SJSA1 (cell line): ENCODE measurements around the gene SLC35E3. TPM values are rescaled to one million over a fixed set of nuclear protein-coding genes. Genes with fewer than 3 reads are reported as not detected.

Source experiments
- DNase-seq, 2 experiments: peaks; one replicate each; pipeline ENCODE4 v3.0.0-alpha.2; 2015 to 2020; ENCODE audit warnings: low spot score in 2 of 2, low read depth in 1 of 2
- H3K27ac ChIP-seq: fragments of 250-450 bp; sonication (Bioruptor Pico); 2 replicates; pipeline ENCODE4 v1.5.1; 2020; ENCODE audit warnings: mild to moderate bottlenecking, moderate library complexity
- H3K27me3 ChIP-seq: fragments of 250-450 bp; sonication (Bioruptor Pico); replicated peaks from 2 replicates; pipeline ENCODE4 v1.5.1; 2020; ENCODE audit warnings: mild to moderate bottlenecking, moderate library complexity
- H3K36me3 ChIP-seq: fragments of 250-450 bp; sonication (Bioruptor Pico); 2 replicates; pipeline ENCODE4 v1.5.1; 2020; ENCODE audit warnings: mild to moderate bottlenecking
- H3K4me1 ChIP-seq: fragments of 250-450 bp; sonication (Bioruptor Pico); replicated peaks from 2 replicates; pipeline ENCODE4 v1.6.1; 2021; ENCODE audit warnings: mild to moderate bottlenecking
- H3K4me3 ChIP-seq: fragments of 250-450 bp; sonication (Bioruptor Pico); 2 replicates; pipeline ENCODE4 v1.5.1; 2020; ENCODE audit warnings: mild to moderate bottlenecking
- H3K9me3 ChIP-seq: fragments of 250-450 bp; sonication (Bioruptor Pico); replicated peaks from 2 replicates; pipeline ENCODE4 v1.5.1; 2020; ENCODE audit warnings: mild to moderate bottlenecking
- total RNA-seq: library from RNA; depleted of rRNA; stranded (reverse); fragments of >200 nt; shearing (Covaris generic); gene quantifications from 2 replicates; pipeline ENCODE4 v1.2.3, GENCODE V29; 2014; rRNA removed

SLC35E3 gene
- total RNA-seq = 0.63 and 4.9 TPM in 2 replicates

DNA sequence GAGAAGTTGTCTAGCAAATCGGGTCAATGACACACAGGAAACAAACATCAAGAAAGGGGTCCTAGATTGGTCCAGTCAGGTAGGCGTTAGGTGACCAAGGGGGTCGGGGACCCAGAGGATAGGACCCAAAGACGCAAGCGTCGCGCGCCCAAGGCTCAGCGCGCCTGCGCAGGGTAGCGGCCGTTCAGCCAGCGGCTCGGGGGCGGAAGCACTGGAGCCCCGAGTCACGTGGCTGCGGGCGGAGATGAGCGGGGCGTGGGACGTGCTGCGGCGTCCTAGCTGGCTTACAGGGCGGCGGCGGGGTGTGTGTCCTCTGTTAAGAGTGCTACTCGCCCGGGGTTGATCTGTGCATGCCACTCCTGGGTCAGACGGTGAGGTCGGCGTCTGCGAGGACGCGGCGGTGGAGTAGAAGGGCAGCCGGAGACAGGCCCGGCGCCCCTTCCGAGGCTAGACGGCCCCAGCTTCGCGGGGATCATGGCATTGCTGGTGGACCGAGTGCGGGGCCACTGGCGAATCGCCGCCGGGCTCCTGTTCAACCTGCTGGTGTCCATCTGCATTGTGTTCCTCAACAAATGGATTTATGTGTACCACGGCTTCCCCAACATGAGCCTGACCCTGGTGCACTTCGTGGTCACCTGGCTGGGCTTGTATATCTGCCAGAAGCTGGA, at the start of gene SLC35E3:
Gene SLC35E3 (plus strand): TSS at position 273 of the 668 bp plus-strand sequence. CDS start 202 bp downstream, at position 475.
- H3K4me1 ChIP-seq = no peaks in the 10 kb centered on the region
- H3K4me3 ChIP-seq = peak within 1 kb of the TSS; percentile 47
- H3K36me3 ChIP-seq = 0 out of 2 replicates have a peak, but pooled peaks cover 12% of the 10 kb centered on the region
- peak; percentile 82 to 92 for DNase-seq
- H3K27me3 ChIP-seq = peaks cover 4% of the 10 kb centered on the region
- H3K9me3 ChIP-seq = no peaks in the 10 kb centered on the region
- H3K27ac ChIP-seq = peak within 1 kb of the TSS; percentile 15; the same call in 1 of the 2 replicates

DNA sequence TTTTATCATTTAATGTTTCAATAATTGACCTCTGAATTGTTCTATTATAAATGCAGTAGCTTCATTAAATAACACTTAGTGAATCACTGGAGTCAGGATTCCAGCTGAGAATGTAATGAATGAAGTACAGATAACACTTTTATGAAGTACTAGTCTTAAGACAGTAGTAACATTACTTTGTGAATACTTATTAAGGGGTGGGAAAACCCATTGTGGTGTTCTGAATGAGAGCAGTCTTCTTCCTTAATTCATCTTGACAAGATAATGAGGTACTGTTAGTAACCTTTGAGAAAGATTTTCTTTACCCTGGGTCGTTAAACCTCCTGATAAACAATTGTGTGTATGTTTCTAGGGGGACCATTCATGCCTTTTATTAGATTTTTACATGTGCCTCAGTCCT, 46.5 kb upstream of the SLC35E3 start:
- Histone ChIP-seq H3K36me3 (peaks cover 65% of the 10 kb centered on the region), H3K27ac (no peak overlapping the region), H3K9me3 (no peaks in the 10 kb centered on the region), H3K4me1 (no peaks in the 10 kb centered on the region), H3K4me3 (no peak overlapping the region), H3K27me3 (no peaks in the 10 kb centered on the region)
- DNase-seq = no peak

DNA sequence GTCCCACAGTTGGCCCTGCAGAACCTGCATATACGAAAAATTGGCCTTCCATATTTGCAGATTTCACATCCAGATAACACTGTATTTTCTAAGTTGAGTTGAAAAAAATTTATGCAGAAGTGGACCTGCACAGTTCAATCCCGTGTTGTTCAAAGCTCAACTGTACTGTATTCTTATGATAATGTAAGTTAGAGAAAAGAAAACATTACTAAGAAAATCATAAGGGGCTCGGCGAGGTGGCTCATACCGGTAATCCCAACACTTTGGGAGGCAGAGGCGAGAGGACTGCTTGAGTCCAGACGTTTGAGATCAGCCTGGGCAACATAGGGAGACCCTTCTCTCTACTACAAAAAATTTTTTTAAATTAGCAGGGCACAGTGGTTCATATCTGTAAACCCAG, 18.2 kb upstream of the SLC35E3 start:
- H3K9me3 ChIP-seq = no peaks in the 10 kb centered on the region
- no peaks in the 10 kb centered on the region for H3K27me3 ChIP-seq
- H3K36me3 ChIP-seq = peaks cover 53% of the 10 kb centered on the region
- H3K4me3 ChIP-seq = no peak overlapping the region
- no peaks in the 10 kb centered on the region for H3K4me1 ChIP-seq
- no peak overlapping the region for H3K27ac ChIP-seq
- DNase-seq = no peak

- Histone ChIP-seq H3K27me3 (no peaks in the 10 kb centered on the region; the same call in 1 of the 2 replicates), H3K27ac (no peak overlapping the region), H3K4me3 (no peak overlapping the region), H3K36me3 (peaks cover 71% of the 10 kb centered on the region), H3K9me3 (no peaks in the 10 kb centered on the region), H3K4me1 (no peaks in the 10 kb centered on the region; the same call in 1 of the 2 replicates)
- DNase-seq = peak in 1 of 2 experiments; percentile 14
Observed at GRCh38 chr12:68733661-68734071, 12.3 kb upstream of the SLC35E3 start.

GRCh38 chr12:68739891-68740290, 6.1 kb upstream of the SLC35E3 start:
- H3K4me1 ChIP-seq = no peaks in the 10 kb centered on the region

DNA sequence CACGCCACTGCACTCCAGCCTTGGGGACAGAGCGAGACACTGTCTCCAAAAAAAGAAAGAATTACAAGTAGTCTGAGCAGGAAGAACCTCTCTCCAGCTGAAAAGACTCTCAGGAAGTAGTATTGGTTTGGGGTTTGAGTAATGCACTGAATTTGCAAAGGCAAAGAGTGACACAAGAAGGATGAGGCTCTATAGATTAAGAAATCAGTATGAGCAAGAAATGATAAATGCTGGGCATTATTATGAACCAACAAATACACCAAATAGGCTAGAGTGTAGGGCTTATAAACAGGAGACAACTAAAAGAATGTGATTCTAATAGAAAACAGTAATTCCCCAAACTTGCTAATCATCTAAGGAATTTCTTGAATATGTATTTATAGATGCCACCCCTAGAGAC, 2.6 kb upstream of the SLC35E3 start:
- Histone ChIP-seq H3K27ac (no peak overlapping the region), H3K27me3 (no peaks in the 10 kb centered on the region), H3K36me3 (0 out of 2 replicates have a peak, but pooled peaks cover 18% of the 10 kb centered on the region), H3K4me3 (no peak overlapping the region), H3K4me1 (no peaks in the 10 kb centered on the region), H3K9me3 (no peaks in the 10 kb centered on the region)
- DNase-seq = no peak

More at GRCh38 chr12:68739891-68740290, 6.1 kb upstream of the SLC35E3 start:
- no peaks in the 10 kb centered on the region for H3K9me3 ChIP-seq
- no peak overlapping the region for H3K4me3 ChIP-seq
- H3K27ac ChIP-seq = no peak overlapping the region
- peaks cover 45% of the 10 kb centered on the region for H3K36me3 ChIP-seq
- H3K27me3 ChIP-seq = no peaks in the 10 kb centered on the region; the same call in 1 of the 2 replicates
- DNase-seq = no peak

- H3K4me1 ChIP-seq = no peaks in the 10 kb centered on the region
- H3K4me3 ChIP-seq = peak overlapping the region; percentile 47
- H3K9me3 ChIP-seq = no peaks in the 10 kb centered on the region
- no peak for DNase-seq
- 0 out of 2 replicates have a peak, but pooled peaks cover 12% of the 10 kb centered on the region for H3K36me3 ChIP-seq
- no peak overlapping the region; the same call in 1 of the 2 replicates for H3K27ac ChIP-seq
- H3K27me3 ChIP-seq = no peaks in the 10 kb centered on the region; the same call in 1 of the 2 replicates
Observed at GRCh38 chr12:68745376-68745903, 536 bp upstream of the SLC35E3 start.

DNA sequence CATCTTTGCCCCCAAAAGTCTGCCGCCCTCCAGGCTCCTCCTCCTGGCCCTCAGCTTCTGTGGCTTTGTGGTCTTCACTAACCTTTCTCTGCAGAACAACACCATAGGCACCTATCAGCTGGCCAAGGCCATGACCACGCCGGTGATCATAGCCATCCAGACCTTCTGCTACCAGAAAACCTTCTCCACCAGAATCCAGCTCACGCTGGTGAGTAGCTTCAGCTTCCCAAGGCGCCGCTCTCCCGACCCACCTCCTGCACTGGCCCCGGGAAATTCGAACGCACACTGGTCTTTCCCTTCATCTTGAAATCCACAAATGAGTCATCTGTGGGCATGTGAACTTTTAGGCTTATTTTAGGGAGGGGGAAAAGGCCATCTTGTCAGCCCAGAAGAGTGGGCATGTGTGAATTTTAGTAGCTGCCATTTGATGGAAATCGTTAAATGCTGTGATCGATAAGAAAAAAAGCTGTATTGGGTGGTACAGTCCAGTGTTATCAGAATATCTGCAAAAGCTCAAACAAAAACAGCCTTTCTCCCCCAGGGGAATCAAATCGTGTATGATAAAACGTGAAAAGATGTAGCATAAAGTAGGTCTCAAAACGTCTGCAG, 700 bp downstream of the SLC35E3 start:
- DNase-seq = peak; percentile 65 to 69
- 0 out of 2 replicates have a peak, but pooled peaks cover 12% of the 10 kb centered on the region for H3K36me3 ChIP-seq
- peak overlapping the region; percentile 15; the same call in 1 of the 2 replicates for H3K27ac ChIP-seq
- H3K9me3 ChIP-seq = no peaks in the 10 kb centered on the region
- H3K27me3 ChIP-seq = peaks cover 8% of the 10 kb centered on the region
- peak overlapping the region; percentile 47 for H3K4me3 ChIP-seq
- H3K4me1 ChIP-seq = no peaks in the 10 kb centered on the region

DNA sequence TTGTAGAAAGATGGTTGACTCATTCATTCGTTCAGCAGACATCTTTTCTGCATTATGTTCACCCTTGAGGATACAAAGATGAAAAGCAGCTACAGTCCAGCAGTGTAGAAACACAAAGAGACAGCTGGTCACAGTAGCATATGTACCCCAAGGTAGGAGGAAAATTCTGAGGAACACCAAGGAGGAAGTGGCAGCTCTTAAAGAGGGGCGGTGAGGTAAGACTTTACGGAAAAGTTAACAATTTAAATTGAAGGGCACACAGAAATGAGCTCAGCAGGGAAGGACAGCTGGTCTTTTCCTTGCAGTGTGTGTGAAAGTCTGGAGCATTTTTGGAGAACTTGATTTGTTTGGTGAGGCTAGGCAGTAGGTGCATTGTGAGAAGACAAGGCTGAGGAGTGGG, 3.5 kb downstream of the SLC35E3 start:
- Histone ChIP-seq H3K4me1 (no peaks in the 10 kb centered on the region), H3K36me3 (no peaks in the 10 kb centered on the region), H3K27me3 (peaks cover 27% of the 10 kb centered on the region), H3K9me3 (peaks cover 3% of the 10 kb centered on the region; the same call in 1 of the 2 replicates), H3K27ac (no peak overlapping the region), H3K4me3 (no peak overlapping the region)
- no peak for DNase-seq

DNA sequence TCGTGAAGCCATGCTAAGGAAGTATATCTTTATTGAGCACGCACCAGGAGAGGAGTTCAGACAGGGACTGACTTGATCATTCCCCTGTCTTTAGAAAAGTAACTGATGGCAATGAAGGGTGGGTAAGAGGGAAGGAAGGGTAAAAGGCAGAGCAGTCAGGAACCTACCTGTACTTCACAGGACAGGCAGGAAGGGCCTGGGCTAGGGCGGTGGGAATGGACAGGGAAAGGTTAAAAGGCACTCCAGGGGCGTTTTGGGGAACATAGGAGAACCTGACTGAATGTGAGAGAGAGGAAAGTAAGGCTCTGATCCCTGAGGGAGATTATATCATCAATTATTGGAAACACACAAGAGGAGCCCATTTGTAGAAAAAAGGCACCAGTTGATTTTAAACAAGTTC, 3.9 kb downstream of the SLC35E3 start:
- H3K4me3 ChIP-seq = no peak overlapping the region
- DNase-seq = peak in 1 of 2 experiments; percentile 96
- H3K36me3 ChIP-seq = no peaks in the 10 kb centered on the region
- no peaks in the 10 kb centered on the region for H3K4me1 ChIP-seq
- no peak overlapping the region for H3K27ac ChIP-seq
- H3K27me3 ChIP-seq = peaks cover 29% of the 10 kb centered on the region
- H3K9me3 ChIP-seq = peaks cover 3% of the 10 kb centered on the region; the same call in 1 of the 2 replicates

GRCh38 chr12:68750506-68750905, 4.5 kb downstream of the SLC35E3 start:
- no peaks in the 10 kb centered on the region for H3K36me3 ChIP-seq
- H3K9me3 ChIP-seq = peaks cover 4% of the 10 kb centered on the region
- no peak overlapping the region for H3K27ac ChIP-seq
- no peaks in the 10 kb centered on the region for H3K4me1 ChIP-seq
- peak; percentile 85 to 96 for DNase-seq
- H3K27me3 ChIP-seq = peaks cover 36% of the 10 kb centered on the region
- H3K4me3 ChIP-seq = no peak overlapping the region

DNA sequence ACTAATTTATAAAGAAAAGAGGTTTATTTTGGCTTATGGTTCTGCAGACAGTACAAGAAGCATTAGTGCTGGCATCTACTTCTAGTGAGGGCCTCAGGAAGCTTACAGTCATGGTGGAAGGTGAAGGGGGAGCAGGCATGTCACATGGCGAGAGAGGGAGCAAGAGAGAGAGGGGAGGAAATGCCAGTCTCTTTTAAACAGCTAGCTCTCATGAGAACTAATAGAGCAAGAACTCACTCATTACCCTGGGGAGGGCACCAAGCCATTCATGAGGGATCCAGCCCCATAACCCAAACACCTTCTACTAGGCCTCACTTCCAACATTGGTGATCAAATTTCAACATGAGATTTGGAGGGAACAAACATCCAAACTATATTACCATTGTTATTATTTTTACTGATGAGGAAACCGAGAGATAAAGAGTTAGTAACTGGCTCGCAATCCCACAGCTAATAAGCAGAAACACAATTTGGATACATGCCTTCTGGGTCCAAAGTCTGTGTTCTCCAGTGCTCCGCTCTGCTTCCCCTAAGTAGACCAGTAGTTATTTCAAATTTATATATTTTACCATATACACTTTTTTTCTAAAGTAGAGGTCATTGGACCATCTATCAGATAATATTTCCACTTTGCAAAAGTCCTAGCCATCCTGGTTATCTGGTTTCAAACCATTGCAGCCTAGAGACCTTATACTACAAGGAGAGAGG, 9.7 kb downstream of the SLC35E3 start:
- no peak overlapping the region for H3K4me3 ChIP-seq
- H3K4me1 ChIP-seq = no peaks in the 10 kb centered on the region
- no peaks in the 10 kb centered on the region for H3K36me3 ChIP-seq
- peaks cover 70% of the 10 kb centered on the region for H3K27me3 ChIP-seq
- no peak overlapping the region for H3K27ac ChIP-seq
- peak; percentile 78 to 89 for DNase-seq
- peaks cover 12% of the 10 kb centered on the region for H3K9me3 ChIP-seq

- Histone ChIP-seq H3K27ac (no peak overlapping the region), H3K36me3 (no peaks in the 10 kb centered on the region)
- DNase-seq = peak; percentile 84 to 97
Observed at GRCh38 chr12:68759852-68760251, 13.9 kb downstream of the SLC35E3 start.

More at GRCh38 chr12:68759852-68760251, 13.9 kb downstream of the SLC35E3 start:
- Histone ChIP-seq H3K4me3 (no peak overlapping the region), H3K9me3 (peaks cover 15% of the 10 kb centered on the region), H3K27me3 (peaks cover 82% of the 10 kb centered on the region), H3K4me1 (no peaks in the 10 kb centered on the region)
